NCI-H69 (cell line): ENCODE data around the gene TYW1B.
"Not testable (repeated sequence)": the region's sequence is repeated elsewhere in the genome, so short reads cannot be mapped to it uniquely, and the experiment has no call there.

Experiments
- DNase-seq: peaks from one replicate; lab custom pipeline; 2025; lab: John Stamatoyannopoulos, UW

Gene TYW1B

DNA sequence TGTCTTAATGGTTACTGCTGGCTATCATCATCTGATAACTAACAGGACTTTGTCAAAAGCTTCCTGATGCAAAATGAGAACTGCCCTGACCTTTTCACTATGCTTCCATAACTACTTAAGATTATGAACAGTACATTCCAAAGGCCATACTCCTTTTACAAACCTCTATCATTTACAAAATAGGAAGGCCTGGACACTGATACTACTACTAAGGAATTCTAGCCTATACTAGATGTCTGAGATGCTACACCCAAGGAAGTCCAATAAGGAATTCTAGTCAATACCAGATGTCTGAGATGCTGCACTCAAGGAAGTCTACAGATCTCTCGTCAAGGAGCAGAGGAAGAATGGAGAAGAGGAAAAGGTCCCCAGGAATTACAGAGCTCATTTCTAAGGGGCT, 130.9 kb downstream of the TYW1B start:
- not testable (repeated sequence) for DNase-seq

DNA sequence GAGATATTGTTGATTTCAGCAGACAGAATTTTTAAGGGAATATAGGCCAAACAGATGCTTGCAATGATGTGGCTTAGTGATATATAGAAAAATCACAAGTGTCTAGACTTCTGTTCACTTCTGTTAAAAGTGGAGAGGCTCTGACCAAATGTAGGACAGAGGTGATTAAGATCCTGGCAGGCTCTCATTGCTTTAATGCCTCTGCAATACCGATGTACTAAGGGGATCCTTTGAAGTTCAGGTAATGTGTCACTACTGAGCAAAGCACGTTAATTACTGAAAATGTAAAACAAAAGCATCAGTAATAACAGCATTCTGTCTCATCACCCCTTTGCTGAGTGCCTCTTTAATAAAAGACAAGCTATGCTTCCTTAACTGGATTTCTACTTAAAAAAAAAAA, 131.4 kb downstream of the TYW1B start:
- not testable (repeated sequence) for DNase-seq

DNA sequence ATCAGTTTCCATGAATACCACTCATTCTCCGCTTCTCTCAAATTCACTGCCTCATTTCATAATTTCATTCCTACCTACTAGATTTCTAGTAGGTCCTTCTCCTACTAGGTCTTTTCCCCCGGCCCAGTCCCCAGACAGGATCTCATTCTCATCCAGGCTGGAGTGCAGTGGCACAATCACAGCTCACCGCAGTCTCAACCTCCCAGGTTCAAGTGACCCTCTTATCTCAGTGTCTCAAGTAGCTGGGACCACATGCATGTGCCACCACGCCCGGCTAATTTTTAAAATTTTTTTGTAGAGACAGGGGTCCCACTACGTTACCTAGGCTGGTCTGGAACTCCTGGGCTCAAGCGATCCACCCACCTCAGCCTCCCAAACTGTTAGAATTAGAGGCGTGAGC, 132.5 kb downstream of the TYW1B start:
- not testable (repeated sequence) for DNase-seq

DNA sequence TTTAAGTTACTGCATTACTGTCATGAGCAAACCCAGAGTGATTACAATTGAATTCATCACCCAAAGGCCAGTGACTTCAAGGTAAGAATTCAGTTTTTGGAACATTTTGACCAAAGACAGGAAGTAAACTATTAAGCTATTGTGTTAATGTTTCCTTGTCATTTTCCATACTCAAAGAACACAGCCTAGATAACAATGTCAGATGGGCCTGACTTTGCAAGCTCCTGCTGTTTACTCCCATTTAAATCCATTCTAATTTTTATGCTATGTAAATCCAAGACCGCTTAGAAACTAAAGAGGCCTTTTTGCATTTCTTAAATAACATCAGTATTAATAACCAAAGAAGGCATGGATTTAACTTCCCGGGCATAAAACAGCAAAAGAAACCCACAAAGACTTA, 136.6 kb downstream of the TYW1B start:
- DNase-seq: not testable (repeated sequence)

DNA sequence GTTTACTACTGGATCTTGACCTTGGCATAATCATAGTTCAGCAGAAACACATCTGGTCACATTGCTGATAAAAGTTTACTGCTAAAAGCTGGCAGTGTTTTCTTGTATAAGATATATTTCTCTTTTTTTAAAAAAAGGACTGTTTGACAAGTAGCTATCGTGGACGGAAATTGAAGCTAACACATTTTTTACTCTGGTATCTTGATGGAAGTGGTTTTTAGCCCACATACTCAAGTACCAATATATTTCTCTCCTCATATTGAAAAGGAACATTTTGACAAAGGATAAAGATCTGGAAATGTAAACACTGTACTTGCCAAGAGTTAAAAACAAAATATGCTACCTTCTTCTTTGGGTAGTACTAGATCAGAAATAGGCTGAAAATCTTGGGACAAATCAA, 137.8 kb downstream of the TYW1B start:
- not testable (repeated sequence) for DNase-seq

DNA sequence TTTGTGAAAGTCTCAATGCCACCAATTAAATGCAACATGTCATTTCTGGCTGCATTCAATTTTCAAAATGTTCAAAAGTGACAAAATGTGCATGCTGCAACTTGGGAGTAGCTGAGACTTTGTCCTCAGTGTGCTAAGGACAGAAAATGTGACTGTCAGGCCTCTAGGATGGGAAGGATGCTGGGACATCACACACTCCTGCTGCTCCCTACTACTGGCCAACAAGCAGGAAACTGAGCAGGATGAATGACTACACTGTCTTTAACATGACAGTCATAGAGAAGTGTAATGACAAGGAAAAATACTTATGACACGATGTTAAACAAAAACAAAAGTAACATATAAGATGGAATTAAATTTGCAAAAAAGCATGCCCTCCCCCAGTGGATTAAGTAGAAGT, 138.7 kb downstream of the TYW1B start:
- not testable (repeated sequence) for DNase-seq

DNA sequence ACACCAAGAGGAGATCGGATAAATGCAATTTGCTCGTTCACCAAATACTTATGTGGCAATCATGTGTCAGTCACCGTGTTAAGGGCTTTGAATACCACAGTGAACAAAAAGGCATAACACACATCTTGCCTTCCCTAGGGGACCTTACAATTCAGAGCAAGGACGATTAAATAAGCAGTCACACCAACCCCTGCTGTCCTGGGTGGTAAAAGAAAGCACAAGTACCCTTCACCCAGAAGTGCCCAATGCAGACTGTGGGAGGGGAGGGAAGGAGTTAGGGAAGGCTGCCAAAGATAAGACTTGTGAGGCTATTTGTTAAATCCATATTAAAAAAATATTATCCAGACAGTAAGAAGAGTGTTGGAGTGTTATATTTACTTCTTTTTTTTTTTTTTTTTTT, 146.8 kb downstream of the TYW1B start:
- peak; percentile 21 for DNase-seq

DNA sequence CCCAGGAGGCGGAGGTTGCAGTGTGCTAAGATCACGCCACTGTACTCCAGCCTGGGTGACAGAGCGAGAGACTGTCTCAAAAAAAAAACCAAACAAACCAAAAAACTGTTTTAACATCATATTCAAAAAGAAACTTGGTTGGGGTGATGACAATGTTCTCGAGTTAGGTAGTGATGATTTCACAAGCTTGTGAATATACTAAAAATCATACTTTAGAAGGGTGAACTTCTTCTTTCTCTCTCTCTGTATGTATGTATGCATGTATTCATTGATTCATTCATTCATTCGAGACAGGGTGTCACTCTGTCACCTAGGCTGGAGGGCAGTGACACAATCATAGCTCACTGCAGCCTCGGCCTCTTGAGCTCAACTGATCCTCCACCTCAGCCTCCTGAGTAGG, 151.1 kb downstream of the TYW1B start:
- not testable (repeated sequence) for DNase-seq

DNA sequence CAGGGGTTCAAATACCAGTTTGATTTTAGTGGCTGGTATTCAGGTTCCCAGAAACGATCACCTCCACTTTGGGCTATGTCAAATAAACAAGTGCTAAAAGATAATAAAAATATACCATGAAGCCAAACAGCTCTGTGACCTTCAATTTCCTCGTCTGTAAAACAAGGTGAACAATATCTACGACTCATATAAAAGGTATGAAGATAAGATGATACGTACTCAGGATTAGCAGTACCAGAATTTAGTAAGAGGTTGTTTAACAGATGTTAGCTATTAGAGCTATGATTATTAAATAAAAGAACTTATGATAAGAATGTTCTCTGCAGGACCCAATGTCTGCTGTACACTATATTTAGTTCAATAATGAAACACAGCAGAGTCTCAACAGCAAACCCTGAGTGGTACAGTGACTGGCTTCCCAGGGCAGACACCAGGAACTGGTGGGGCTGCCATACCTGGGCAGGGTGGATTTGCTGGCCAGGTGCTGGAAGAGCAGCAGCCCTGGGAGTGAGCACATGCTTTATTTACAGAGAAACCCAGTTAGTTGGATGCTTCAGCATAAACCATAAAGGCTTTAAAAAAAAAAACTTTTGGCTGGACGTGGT, 151.8 kb downstream of the TYW1B start:
- DNase-seq: not testable (repeated sequence)

DNA sequence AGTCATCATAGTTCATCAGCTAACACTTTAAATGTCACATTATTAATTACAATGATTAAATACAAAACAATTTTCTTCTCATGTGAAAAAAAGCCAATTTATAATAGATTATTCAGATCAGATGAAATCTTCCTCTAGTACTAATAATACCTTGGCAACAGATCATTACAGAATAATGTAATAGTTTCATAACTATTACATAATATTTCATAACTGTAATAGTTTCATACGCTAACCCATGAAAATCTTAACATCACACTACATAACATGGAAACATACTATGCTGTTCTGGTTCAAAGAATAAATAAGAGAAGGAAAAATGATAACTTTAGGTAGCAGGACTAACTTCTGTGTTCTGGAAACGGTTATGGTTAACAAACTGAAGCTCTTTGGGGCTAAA, 152.3 kb downstream of the TYW1B start:
- DNase-seq: not testable (repeated sequence)

DNA sequence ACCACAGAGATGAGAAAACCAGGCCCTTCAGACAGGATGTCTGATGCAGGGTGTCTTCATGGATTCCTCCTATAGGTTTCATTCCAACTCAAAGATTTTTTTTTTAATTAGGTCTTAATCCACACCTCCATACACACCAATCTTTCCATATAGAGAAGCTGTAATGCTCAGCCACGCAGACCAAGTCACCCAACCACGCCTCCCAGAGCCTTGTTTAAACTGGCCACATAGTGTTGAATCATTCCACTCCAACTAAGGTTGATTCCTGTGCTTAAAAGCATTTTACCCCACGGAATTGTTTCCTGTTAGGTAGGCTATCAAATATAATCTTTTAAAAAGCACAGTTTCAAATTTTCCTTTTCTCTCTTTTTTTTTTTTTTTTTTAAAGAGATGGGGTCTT, 153.6 kb downstream of the TYW1B start:
- DNase-seq: no peak

DNA sequence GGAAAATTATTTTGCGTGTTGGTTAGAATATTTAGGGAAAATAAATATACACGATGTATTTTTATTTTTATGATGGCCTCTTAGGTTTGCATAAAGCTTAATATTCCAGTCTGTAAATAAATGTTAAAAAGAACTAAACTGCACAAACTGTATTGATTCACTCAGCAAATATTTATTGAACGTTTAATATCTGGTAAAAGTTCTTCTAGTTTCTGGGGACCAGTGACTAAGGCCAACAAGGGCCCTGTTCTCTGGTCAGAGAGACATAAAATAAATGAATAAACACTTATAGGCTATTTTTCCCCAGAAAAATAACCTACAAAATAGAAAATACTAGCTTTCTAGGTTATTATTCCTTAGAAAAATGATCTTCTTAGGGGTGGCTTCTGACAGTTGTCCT, 157.2 kb downstream of the TYW1B start:
- not testable (repeated sequence) for DNase-seq

DNA sequence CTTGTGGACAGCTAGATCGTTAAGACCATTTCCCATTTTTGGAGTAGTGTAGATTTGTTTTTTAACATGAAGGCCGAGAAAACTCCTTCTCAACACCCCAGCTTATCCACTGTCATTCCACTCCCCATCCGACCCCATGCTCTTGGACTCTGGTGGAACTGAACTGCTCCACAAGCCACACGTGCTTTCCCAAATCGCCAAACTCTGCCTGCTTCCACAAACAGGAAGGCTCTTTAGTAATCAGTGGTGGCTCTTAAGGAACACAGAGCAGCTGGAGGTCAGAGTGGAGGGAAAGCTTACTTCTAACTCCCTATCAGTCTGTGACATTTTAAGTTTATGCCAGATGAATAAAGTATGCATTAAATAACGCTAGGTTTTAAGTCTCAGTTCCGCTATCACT, 159.6 kb downstream of the TYW1B start:
- not testable (repeated sequence) for DNase-seq

DNA sequence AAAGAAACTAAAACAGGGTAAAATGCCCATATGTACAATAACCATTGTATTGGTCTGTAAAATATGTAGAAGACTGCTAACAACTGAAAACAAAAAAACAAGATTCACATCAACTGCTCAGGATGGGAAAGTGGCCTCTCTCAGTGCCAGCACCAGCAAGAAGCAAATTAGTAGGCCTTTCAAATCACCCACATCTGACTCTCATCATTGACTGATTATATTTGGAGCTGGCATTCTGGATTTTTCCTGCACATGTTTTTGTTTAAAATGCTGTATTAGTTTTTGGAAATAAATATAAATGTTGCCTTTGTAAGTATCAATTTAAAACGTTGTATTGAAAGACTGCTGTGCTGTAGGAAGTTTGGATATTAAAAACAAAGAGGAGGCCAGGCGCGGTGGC, 161.0 kb downstream of the TYW1B start:
- DNase-seq: not testable (repeated sequence)

DNA sequence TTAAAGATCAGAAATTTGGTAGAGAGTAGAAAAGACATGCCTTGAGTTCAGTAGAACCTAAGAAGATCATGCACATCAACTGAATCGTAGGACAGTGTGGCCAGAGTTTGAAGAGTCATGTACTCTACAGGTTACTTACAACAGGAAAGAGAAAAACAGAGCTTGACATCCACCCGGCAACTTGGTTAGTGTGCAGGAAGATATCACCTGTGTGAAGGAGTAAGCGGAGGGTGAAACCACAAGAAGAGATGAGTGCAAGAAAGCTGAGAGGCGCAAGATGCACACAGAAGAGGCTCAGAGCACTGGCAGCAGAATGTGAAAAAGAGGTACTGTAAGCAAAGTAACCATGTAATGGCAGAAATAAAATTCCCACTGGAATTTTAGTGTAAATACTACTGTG, 179.4 kb downstream of the TYW1B start:
- DNase-seq: not testable (repeated sequence)

DNA sequence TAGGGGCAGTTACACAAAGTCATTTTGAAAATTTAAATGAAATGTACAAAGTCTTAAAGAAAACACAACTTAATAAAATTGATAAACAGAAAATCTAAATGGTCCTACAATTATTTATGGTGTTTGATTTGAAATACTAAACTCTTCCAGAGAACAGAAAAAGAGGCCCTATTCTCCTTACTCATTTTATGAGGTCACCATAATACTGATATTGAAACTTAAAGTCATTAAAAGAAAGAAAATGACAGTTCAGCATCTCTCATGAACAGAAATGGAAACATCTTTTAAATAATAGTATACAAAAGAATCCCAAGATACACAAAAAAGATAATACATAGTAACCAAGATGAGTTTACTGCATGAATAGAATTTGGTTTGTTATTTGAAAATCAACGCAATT, 184.3 kb downstream of the TYW1B start:
- not testable (repeated sequence) for DNase-seq

DNA sequence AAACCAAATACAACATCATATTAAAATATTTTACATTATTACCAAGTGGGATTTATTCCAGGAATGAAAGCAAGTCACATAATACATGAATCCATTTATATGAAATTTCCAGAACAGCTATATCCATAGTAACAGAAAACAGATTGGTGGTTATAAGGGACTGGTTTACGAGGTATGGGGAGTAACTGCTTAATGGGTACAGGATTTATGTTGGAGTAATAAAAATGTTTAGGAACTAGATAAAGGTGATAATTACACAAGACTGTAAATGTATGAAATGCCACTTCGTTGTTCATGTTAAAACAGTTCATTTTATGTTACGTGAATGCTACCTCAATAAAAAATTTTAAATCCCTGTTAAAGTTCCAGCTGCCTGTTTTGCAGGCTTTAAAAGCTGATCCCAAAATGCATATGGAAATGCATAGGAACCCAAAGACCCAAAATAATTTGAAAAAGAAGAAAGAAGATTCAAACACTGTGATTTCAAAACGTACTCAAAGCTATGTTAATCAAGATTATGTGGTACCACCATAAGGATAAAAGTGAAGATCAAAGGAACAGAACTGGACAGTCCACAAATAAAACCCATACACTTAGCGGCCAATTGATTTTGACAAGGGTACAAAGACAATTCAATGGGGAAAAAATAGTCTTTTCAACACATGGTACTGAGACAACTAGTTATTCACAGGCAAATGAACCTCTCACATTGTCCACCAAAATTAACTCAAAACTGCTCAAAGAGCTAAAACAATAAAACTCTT, 186.3 kb downstream of the TYW1B start:
- DNase-seq: not testable (repeated sequence)

DNA sequence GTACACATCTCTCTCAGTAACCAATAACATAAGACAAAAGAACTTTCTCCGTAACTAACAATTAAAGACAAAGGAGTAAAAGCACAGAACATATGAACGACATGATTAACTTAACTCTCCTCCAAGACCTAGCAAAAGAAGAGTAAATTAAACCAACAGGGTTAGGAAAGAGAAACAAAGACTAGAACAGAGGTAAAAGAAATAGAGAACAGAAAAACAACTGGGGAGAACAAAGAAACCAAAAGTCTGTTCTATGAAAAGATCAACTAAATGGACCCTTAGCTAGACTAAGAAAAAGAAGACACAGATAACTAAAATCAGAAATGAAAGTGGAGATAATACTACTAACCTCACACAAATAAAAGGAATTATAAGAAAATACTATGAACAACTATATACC, 187.3 kb downstream of the TYW1B start:
- DNase-seq: peak; percentile 9

DNA sequence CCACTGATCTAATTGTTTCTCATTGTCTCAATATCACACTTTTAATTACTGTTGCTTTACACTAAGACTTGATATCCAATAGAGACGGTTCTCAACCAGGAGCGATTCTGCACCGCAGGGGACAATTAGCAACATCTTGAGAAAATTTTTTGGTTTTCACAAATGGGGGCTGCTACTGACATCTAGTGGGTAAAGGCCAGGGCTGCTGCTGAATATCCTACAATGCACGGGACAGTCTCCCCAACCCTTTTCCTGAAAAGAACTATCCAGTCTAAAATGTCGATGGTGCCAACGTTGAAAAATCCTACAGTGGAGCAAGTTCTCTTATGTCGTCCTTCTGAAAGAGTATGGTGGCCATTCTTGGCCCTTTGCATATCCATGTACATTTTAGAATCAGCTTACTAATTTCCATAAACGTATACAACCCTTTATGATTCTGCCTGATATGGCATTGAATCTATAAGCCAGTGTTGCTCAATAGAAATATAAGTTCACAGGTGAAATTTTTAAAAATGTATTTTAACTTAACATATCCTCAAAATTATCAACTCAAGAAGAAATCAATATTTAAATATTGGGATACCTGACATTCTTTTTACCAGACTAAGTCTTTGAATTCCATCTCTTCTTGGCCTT, 192.6 kb downstream of the TYW1B start:
- DNase-seq: not testable (repeated sequence)

DNA sequence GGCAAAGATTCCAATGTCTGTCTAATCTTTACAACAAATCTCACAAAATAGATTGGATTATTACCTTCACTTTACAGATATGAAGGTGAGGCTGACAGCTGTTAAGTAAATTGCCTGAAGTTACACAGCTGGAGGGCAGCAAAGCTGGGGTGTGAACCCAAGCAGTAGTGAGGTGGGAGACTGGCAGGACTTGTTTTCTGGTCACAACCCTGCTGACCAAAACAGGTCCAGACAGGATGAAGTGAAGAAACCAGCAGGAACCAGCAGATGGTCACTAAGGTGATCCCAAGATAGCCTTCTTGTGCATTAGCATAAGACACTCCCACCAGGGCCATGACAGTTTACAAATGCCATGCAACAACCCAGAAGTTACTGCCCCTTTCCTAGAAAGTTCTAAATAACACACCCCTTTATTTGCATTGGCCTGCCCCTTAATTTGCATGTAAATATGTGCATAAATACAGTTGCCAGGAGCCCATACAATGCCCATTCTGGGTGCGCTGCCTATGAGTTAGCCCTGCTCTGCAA, 195.2 kb downstream of the TYW1B start:
- DNase-seq: peak; percentile 99

DNA sequence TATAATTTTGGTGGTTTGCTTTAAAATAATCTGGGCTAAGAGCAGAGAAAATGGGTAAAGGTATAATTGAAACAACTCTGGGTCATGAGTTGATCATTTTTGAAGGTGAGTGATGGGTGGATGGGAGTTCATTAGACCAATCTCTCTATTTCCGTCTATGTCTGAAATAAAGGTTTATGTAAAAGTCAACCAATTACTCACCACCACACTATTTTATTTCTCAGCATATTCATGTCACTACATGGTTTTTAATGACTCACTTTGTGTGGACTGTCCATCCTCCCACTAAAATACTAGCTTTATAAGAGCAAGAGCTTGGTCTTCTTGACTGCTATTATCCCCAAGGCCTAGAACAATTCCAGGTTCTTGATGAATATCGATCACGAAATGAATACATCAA, 199.6 kb downstream of the TYW1B start:
- DNase-seq: not testable (repeated sequence)

DNA sequence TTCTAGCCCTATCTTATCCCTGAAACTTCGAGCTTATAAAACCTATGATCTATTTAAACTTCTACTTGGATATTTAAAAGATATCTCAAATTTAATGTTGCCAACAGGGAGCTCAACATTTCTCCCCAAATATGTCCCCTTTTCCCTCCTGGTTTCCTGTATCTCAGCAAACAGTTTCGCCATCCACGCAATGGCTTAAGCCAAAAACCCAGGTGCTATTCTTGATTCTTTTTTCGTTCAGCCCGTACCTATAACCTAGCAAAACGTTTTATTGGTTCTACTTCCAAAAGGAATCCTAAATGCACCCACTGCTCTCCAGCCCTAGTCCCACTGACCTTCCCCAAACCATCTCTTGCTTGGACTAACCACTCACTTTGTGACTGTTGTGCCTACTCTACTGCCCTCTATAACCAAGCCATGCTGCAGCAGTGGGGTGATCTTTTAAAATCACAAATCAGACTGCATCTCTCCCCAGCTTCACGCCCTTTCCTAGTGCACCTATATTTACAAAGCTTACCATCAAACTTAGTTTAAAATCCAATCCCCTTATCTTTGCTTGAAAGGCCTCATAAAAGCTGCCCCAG, 201.5 kb downstream of the TYW1B start:
- DNase-seq: not testable (repeated sequence)
